Choroid plexus epithelial cell (primary cell): ENCODE measurements around the gene NKTR.

Source experiments
- DNase-seq: peaks from one replicate; pipeline ENCODE4 v3.0.0-alpha.2; 2010; ENCODE audit warnings: low read depth
- H3K4me3 ChIP-seq: 2 replicates; pipeline ENCODE4 v1.5.1; 2011; ENCODE audit warnings: low read depth, mild to moderate bottlenecking, control low read depth, low read length, moderate library complexity
- CTCF ChIP-seq: conservative IDR thresholded peaks from 2 replicates; pipeline ENCODE4 v1.5.1; 2011; ENCODE audit warnings: low read depth, mild to moderate bottlenecking, control low read depth, inconsistent platforms, low read length, moderate library complexity

NKTR gene

GRCh38 chr3:42686832-42687650, 86.6 kb downstream of the NKTR start:
- no peak for DNase-seq

GRCh38 chr3:42688016-42688415, 87.5 kb downstream of the NKTR start:
- no peak for DNase-seq
- TF ChIP-seq CTCF, result no peak
- H3K4me3 ChIP-seq, result no peak overlapping the region

More at GRCh38 chr3:42686832-42687650, 86.6 kb downstream of the NKTR start:
- no peak for TF ChIP-seq CTCF
- no peak overlapping the region for H3K4me3 ChIP-seq

- DNase-seq, result no peak
- no peak overlapping the region for H3K4me3 ChIP-seq
- no peak for TF ChIP-seq CTCF
Measured at GRCh38 chr3:42688487-42689420, 88.3 kb downstream of the NKTR start.

DNA sequence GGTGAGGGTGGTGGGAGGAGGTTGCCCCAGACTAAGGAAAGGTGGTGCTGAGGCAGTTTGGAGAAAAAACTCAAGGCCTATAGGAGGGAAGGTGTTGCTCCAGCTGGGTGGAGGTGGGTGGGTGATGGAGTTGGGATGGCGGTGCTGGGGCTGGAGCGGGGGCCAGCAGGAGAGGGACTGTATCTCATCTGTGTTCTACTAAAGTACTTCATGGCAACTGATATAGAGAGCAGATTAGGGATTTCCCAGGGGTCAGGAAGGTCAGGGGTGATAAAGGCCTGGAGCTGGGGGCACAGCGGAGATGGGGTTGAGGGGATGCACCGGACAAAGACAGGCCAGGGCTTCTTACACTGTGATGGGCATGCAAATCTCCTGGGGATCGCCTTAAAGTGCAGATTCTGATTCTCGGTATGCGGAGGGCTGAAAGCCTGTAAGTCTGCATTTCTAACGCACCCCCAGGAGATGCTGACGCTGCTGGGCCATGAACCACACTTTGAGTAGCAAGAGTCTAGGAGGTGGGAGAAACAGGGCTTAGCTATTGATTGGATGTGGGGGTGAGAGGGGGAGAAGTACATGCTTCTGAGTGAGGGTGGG, 89.0 kb downstream of the NKTR start:
- no peak for DNase-seq
- no peak for TF ChIP-seq CTCF
- no peak overlapping the region for H3K4me3 ChIP-seq

DNA sequence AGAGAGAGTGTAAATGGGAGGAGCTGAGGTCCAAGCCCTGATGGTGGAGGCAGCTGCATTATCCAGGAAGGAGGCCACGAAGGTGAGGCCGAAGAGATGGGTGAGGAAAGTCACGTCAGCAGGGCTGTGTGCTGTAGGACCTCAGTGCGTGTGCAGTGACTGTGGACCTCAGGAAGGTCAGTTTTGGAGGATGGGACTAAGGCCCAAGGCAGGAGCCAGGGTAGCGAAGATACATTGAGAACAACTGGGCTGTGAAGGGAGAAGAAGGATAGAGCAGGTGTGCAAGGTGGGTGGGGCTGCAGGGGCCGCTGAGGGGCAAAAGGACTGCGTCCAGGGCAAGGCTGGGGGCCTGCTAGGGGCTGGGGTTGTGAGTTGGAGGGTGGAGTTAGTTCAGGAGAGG, 89.7 kb downstream of the NKTR start:
- DNase-seq, result no peak
- TF ChIP-seq CTCF, result no peak
- H3K4me3 ChIP-seq, result no peak overlapping the region

DNA sequence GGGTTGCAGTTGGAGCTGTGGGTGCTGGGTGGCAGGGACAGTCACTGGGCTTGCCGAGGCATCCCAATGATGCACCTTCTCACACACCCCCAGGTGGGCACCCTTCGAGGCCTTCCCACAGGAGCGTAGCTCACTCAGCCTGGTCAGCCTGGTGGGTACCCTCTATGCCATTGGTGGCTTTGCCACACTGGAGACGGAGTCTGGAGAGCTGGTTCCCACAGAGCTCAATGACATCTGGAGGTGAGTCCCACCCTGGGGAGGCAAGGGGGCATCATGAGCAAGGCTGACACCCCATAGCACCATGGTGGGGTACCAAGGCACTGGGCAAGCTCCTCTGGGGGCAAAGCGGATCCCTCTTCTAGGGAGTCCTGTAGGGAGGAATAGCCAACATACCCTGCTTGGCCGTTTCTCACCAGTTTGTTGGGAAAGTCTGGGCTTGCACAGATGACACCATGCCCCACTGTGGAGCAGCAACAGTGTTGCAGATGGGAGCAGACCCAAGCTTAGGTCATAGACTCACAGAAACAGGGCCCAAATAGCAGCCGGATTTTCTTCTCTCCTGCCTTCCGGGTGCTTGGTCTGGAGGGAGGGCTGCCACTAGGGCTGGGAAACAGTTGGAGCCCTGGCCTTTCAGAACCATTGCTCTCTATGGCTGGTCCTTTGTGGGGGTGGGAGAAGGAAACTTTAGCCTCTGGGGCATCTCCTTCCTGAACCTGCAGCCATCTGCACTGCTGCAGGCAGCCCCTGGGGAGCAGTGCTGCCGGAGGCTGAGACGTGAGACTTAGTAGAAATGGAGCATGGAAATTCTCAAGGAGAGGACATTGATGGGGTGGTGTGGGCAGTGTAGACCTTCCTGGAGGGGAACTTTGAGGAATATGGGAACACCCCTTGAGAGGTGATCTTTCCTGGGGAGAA, 90.5 kb downstream of the NKTR start:
- no peak for TF ChIP-seq CTCF
- no peak for DNase-seq
- no peak overlapping the region for H3K4me3 ChIP-seq
